WERI-Rb-1 (cell line): ENCODE measurements around the gene PPP1R12C.
A peak's percentile ranks its signal among the peaks of the same experiment; 100 is the strongest.

Experiments
- DNase-seq: peaks from one replicate; pipeline ENCODE4 v3.0.0-alpha.2; 2020
- H3K27ac ChIP-seq: fragments of 250-450 bp; sonication (Bioruptor Pico); 2 replicates; pipeline ENCODE4 v1.5.1; 2020; ENCODE audit warnings: mild to moderate bottlenecking, moderate library complexity
- H3K27me3 ChIP-seq: fragments of 250-450 bp; sonication (Bioruptor Pico); 2 replicates; pipeline ENCODE4 v1.5.1; 2021; ENCODE audit warnings: mild to moderate bottlenecking, low read depth, moderate library complexity; ENCODE audit not compliant: insufficient read depth, severe bottlenecking
- H3K36me3 ChIP-seq: fragments of 250-450 bp; sonication (Bioruptor Pico); 2 replicates; pipeline ENCODE4 v1.5.1; 2020; ENCODE audit warnings: mild to moderate bottlenecking, moderate library complexity
- H3K4me3 ChIP-seq: 2 replicates; pipeline ENCODE4 v1.5.1; 2011; ENCODE audit warnings: low read depth, mild to moderate bottlenecking, control low read depth, low read length
- H3K9me3 ChIP-seq: fragments of 250-450 bp; sonication (Bioruptor Pico); 2 replicates; pipeline ENCODE4 v1.5.1; 2021; ENCODE audit warnings: mild to moderate bottlenecking, moderate library complexity; ENCODE audit not compliant: severe bottlenecking
- TF ChIP-seq, protein P1 (sequence below): IDR thresholded peaks from 2 replicates; pipeline ENCODE4 v1.5.1; 2011; ENCODE audit warnings: low read depth, mild to moderate bottlenecking, control low read depth, inconsistent platforms, low read length

The PPP1R12C gene

DNA sequence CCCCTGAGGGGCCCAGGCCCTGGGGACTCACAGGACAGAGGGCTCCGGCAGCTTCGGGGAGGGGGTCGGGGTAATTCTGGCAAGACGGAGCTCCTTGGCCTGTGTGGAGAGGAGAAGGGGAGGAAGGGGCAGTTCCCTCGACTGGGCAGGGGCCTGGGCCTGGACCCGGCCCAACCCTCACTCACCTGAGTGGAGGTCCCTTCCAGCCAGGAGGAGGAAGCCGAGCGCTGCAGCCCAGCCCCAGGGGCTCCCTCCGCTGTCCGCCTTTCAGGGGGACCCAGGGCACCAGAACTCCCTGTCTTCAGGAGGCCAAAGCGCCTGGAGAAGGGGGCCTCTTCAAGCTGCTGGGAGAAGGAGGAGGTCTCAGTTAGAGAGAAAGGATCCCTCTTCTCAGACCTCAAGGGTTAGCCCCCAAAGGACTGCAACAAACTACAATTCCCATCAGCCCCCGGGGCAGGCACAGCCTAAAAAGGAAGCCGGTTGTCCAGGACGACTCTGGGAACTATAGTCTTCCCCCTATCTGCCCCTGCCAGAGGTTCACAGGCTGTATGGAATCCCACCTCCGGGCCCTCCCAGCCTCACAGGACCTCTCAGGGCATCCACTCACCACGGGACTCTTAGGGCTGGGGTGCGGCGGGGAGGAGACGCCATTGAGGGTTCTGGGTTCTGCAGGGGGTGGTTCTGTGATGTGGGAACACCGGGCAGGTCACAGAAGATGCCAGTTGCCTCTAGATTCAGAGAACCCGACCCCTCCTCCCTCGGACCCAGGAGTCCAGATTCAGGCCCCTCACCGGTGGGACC is 22.0 kb downstream of the PPP1R12C start:
- Histone ChIP-seq H3K27me3 (no peaks in the 10 kb centered on the region), H3K27ac (no peak overlapping the region), H3K4me3 (no peak overlapping the region), H3K36me3 (peaks cover 15% of the 10 kb centered on the region), H3K9me3 (no peaks in the 10 kb centered on the region)
- no peak for DNase-seq
- TF ChIP-seq, protein P1, sequence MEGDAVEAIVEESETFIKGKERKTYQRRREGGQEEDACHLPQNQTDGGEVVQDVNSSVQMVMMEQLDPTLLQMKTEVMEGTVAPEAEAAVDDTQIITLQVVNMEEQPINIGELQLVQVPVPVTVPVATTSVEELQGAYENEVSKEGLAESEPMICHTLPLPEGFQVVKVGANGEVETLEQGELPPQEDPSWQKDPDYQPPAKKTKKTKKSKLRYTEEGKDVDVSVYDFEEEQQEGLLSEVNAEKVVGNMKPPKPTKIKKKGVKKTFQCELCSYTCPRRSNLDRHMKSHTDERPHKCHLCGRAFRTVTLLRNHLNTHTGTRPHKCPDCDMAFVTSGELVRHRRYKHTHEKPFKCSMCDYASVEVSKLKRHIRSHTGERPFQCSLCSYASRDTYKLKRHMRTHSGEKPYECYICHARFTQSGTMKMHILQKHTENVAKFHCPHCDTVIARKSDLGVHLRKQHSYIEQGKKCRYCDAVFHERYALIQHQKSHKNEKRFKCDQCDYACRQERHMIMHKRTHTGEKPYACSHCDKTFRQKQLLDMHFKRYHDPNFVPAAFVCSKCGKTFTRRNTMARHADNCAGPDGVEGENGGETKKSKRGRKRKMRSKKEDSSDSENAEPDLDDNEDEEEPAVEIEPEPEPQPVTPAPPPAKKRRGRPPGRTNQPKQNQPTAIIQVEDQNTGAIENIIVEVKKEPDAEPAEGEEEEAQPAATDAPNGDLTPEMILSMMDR, result no peak

DNA sequence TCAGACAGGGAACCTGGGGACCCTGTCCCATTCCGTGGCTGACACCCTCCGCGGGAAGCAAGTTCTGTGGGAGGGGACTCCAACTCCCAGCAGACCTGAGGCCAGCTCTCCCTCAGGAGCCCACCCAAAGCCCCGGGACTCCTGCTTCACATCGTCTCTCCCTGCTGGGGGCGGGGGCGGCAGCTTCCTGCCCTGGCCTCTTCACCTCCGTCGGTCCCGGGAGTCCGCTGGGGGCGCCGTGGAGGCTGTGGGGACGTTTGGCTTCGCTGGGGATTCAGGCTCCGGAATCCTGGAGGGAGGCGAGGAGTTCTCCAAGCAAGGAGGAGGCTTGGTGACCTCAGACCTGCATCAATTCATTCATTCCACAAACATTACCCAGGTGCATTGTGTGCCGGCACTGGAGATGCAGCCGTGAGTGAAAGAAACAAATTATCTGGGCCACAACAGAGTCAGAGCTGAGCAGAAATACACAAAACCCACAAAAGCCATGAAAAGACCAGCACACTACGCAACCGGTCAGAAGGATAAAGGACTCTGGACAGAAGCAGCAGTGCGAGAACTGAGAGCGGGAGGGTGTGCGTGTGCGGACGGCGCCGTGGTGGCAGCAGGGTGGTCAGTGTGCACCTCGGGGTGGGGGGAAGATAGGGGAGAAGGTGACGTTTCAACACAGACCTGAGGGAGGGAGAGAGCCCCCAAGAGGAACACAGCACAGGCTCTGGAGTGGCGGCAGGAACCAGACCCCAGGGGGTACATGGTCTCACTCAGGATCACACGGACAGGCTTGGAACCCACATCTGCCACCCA is 22.8 kb downstream of the PPP1R12C start:
- Histone ChIP-seq H3K27me3 (no peaks in the 10 kb centered on the region), H3K4me3 (no peak overlapping the region), H3K9me3 (no peaks in the 10 kb centered on the region), H3K27ac (no peak overlapping the region), H3K36me3 (peaks cover 16% of the 10 kb centered on the region)
- TF ChIP-seq, protein P1, result no peak
- DNase-seq, result no peak

DNA sequence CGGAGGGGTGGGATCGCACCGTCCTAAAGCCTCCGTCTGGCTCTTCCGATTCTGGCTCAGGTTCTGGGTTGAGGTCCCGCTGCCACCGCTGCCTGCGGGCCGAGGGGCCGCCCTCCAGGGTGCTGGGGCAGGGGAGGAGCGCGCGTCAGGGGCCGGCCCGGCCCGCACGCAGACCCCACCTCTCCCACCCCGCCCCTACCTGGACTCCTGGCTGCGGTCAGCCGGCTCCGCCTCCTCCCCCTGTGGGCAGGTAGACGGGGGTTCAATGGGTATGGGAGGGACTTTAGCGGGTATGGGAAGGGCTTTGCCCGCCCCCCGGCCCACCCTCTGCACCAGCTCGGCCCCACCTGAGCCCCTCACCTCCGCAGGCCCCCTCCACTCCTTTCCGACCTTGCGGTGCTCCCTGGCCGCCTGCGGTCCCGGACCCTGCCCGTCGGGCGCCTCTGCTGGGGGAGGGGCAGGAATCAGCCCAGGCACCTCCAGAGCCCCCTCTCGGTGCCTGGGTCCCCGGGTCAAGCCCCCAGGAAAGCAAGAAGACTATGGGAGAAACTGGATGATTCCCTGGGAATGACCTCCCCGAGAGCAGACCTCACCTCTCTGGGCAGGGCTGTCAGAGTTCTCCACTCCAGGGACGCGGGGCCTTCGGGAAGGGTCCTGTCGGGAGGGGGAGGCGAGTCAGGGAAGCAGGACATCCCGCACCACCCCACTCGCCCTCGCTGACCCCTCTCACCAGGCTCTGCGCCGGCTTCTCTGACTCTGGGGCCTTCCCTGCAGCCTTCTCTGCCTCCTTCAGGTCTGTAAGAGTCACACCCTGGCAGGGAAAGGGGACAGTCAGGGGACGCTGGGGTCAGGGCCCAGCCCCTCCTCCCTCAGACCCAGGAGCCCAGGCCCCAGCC is 24.8 kb downstream of the PPP1R12C start:
- no peaks in the 10 kb centered on the region for H3K27me3 ChIP-seq
- no peak overlapping the region for H3K4me3 ChIP-seq

DNA sequence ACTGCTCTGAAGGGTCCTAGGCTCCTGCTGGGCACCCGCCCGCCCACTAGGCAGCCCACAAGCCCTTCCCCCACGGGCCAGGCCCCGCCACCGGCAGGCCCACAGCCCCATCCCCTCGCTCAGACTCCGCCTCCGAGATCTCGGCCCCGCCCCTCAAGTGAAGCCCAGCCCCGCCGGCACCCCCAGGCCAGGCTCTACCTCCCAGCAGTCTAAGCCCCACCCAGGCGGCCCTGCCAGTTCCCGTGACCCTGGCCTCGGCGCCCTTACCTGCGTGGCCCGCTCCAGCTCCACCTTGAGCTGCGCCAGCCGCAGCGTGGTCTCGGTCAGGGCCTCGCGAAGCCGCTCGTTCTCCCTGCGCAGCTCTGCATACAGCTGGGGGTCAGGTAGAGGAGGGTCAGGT is 25.5 kb downstream of the PPP1R12C start:
- Histone ChIP-seq H3K4me3 (no peak overlapping the region), H3K9me3 (no peaks in the 10 kb centered on the region), H3K27ac (no peak overlapping the region), H3K27me3 (no peaks in the 10 kb centered on the region), H3K36me3 (peaks cover 11% of the 10 kb centered on the region)
- TF ChIP-seq, protein P1, result no peak
- DNase-seq, result peak; percentile 49

More for the DNA sequence above, 24.8 kb downstream of the PPP1R12C start:
- Histone ChIP-seq H3K9me3 (no peaks in the 10 kb centered on the region), H3K36me3 (peaks cover 11% of the 10 kb centered on the region), H3K27ac (no peak overlapping the region)
- no peak for DNase-seq
- TF ChIP-seq, protein P1, result no peak

DNA sequence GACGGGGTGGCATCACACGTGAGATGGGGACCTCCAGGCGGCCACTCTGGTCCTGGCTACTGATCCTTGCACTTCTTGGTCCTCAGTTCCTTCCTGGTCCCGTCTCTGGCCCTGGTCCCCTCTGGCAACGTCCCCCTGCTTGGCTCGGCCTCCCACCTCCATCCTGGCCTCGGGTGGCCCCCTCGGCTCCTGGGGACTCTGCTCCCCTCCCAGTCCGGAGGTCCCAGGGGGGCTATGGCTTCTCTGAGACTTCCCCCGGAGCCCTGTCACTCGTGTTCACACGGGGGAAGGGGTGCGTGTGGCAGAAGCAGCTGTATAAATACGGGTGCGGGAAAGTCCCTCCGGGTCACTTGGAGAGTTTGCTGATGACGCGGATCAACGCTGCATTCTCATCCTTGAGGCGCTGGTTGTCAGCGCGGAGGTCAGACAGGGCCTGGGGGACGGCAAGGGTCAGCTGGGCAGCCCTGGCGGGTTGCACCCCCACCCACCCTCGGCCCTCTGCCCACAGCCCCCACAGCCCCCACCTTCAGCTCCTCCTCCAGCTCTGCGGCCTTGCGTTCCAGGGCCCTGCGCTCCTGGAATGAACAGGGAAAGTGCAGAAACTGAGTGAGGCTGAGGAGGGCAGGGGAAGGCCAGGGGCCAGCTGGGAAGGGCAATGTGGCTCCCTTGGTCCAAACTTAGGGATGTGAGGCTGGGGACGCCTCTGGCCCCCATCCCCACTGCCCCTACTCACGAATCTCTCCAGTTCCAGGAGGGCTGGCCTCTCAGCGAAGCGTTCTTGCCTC is 26.1 kb downstream of the PPP1R12C start:
- TF ChIP-seq, protein P1, result no peak
- H3K27ac ChIP-seq, result no peak overlapping the region

More for the DNA sequence above, 26.1 kb downstream of the PPP1R12C start:
- H3K27me3 ChIP-seq, result no peaks in the 10 kb centered on the region
- peaks cover 11% of the 10 kb centered on the region for H3K36me3 ChIP-seq
- H3K9me3 ChIP-seq, result no peaks in the 10 kb centered on the region
- H3K4me3 ChIP-seq, result no peak overlapping the region
- DNase-seq, result no peak
